K562 (cell line): ENCODE data around the gene EN2. TPM values are rescaled to one million over a fixed set of nuclear protein-coding genes. Genes with fewer than 3 reads are reported as not detected.

Source experiments
- ATAC-seq: fragments of 200-7000 bp; cut with Tn5 transposase; 3 replicates; pipeline ENCODE4 v1.9.1; 2020; ENCODE audit warnings: moderate library complexity
- BruUV-seq: library from RNA; stranded (reverse); fragments of 400-500 nt; replicated peaks from 2 replicates; lab custom pipeline; 2021; lab: Mats Ljungman, UMichigan
- CTCF ChIA-PET: fragments of 300-600 bp; formaldehyde crosslinking; extraction: SDS; loops from one replicate; lab custom pipeline; 2021; ENCODE audit warnings: low intra/inter-chr PET ratio; lab: Yijun Ruan, JAX
- POLR2A ChIA-PET: fragments of 300-600, 350-650 bp; sonication (Branson Sonifier 250); formaldehyde crosslinking; extraction: SDS; loops from one replicate; lab custom pipeline; 2021; ENCODE audit warnings: antibody characterized with exemption, inconsistent platforms; lab: Yijun Ruan, JAX
- DNase-seq, 4 experiments: peaks; one replicate each; pipeline versions ENCODE4 v3.0.0 to v3.0.0-alpha.2; 2011 to 2018; ENCODE audit warnings: low spot score in 3 of 4, mixed read lengths in 3 of 4; ENCODE audit errors: extremely low read depth in 1 of 4
- FAIRE-seq: peaks from 2 replicates; lab custom pipeline; 2011; peaks lifted over from hg19 to GRCh38; lab: Jason Lieb, UNC
- H2AFZ ChIP-seq: 2 replicates; pipeline ENCODE4 v1.6.0; 2011; ENCODE audit warnings: low read depth, low read length, control low read depth, inconsistent platforms
- H3K27ac ChIP-seq: fragments of 200-600 bp; 3 replicates; pipeline ENCODE4 v1.8.0; 2011; ENCODE audit warnings: low read depth, mild to moderate bottlenecking, control low read depth, inconsistent platforms, low read length, moderate library complexity, mixed read lengths; ENCODE audit errors: extremely low read depth
- H3K27me3 ChIP-seq, 2 experiments: fragments of 300-600 bp in 1 of 2; 2 replicates in 1 of 2; 3 replicates in 1 of 2; pipeline versions ENCODE4 v1.6.0 to v1.8.0; 2011; ENCODE audit warnings: inconsistent platforms in 2 of 2, low read length in 2 of 2, mild to moderate bottlenecking in 1 of 2, mixed read lengths in 1 of 2, moderate library complexity in 1 of 2; ENCODE audit not compliant: control insufficient read depth in 2 of 2, insufficient read depth in 2 of 2
- H3K36me3 ChIP-seq: fragments of 300-600 bp; 3 replicates; pipeline ENCODE4 v1.8.0; 2011; ENCODE audit warnings: mild to moderate bottlenecking, low read length, inconsistent platforms; ENCODE audit not compliant: control insufficient read depth, insufficient read depth
- H3K4me1 ChIP-seq, 2 experiments: fragments of 200-600 bp in 1 of 2; replicated peaks in 1 of 2; 2 replicates in 1 of 2; 3 replicates in 1 of 2; pipeline versions ENCODE4 v1.5.1 to v1.8.0; 2011; ENCODE audit warnings: inconsistent platforms in 2 of 2, low read length in 2 of 2, mild to moderate bottlenecking in 1 of 2, mixed read lengths in 1 of 2, moderate library complexity in 1 of 2; ENCODE audit not compliant: control insufficient read depth in 2 of 2, insufficient read depth in 2 of 2
- H3K4me2 ChIP-seq: 2 replicates; pipeline ENCODE4 v1.6.1; 2011; ENCODE audit warnings: low read length, control low read depth, inconsistent platforms, mixed read lengths; ENCODE audit not compliant: insufficient read depth
- H3K4me3 ChIP-seq: fragments of 200-600 bp; sonication (generic), shearing (Covaris generic); 2 replicates; pipeline ENCODE4 v1.5.1; 2016; ENCODE audit warnings: control low read depth, inconsistent platforms
- H3K79me2 ChIP-seq: fragments of 200-600 bp; 3 replicates; pipeline ENCODE4 v1.8.0; 2011; ENCODE audit warnings: low read length, inconsistent platforms; ENCODE audit not compliant: control insufficient read depth, insufficient read depth
- H3K9ac ChIP-seq, 2 experiments: 2 replicates each; pipeline versions ENCODE4 v1.6.0 to v1.6.1; 2011; ENCODE audit warnings: low read depth in 2 of 2, low read length in 2 of 2, control low read depth in 1 of 2, inconsistent platforms in 1 of 2, mild to moderate bottlenecking in 1 of 2, mixed read lengths in 1 of 2; ENCODE audit not compliant: insufficient read depth in 1 of 2
- H3K9me1 ChIP-seq: one replicate; pipeline ENCODE4 v1.6.0; 2011; ENCODE audit warnings: inconsistent platforms, mild to moderate bottlenecking, low read length, moderate library complexity; ENCODE audit not compliant: control insufficient read depth, insufficient read depth
- H3K9me3 ChIP-seq: replicated peaks from 2 replicates; pipeline ENCODE4 v1.5.1; 2011; ENCODE audit warnings: low read depth, low read length, inconsistent platforms; ENCODE audit not compliant: control insufficient read depth, insufficient read depth
- H4K20me1 ChIP-seq: replicated peaks from 2 replicates; pipeline ENCODE4 v1.6.1; 2011; ENCODE audit warnings: low read length, inconsistent platforms, mixed read lengths; ENCODE audit not compliant: control insufficient read depth, insufficient read depth
- ADNP ChIP-seq: fragments of 200-800 bp; sonication (Bioruptor generic); IDR thresholded peaks from 2 replicates; pipeline ENCODE4 v1.6.1; 2016; ENCODE audit warnings: missing genetic modification characterization, missing compliant biosample characterization
- DMBX1 ChIP-seq: fragments of 250-450 bp; sonication (Bioruptor Pico); IDR thresholded peaks from 2 replicates; pipeline ENCODE4 v1.8.0; 2022; ENCODE audit warnings: inconsistent platforms, mild to moderate bottlenecking, moderate library complexity, borderline replicate concordance
- JUN ChIP-seq, 2 experiments: sonication (generic) in 1 of 2; formaldehyde crosslinking in 1 of 2; IDR thresholded peaks; 2 replicates each; pipeline versions ENCODE4 v1.6.1 to v1.8.0; 2012 to 2022; ENCODE audit warnings: borderline replicate concordance in 2 of 2, mild to moderate bottlenecking in 2 of 2, improper control_type of control experiment in 1 of 2, low read depth in 1 of 2, low read length in 1 of 2, missing genetic modification reagents in 1 of 2
- LEF1 ChIP-seq: fragments of 450-650 bp; IDR thresholded peaks from 2 replicates; pipeline ENCODE4 v1.6.1; 2016; ENCODE audit warnings: mild to moderate bottlenecking
- RBM15 ChIP-seq: fragments of 200-400 bp; formaldehyde crosslinking; IDR thresholded peaks from 2 replicates; pipeline ENCODE4 v1.6.1; 2018; ENCODE audit warnings: mild to moderate bottlenecking, low read length, moderate library complexity; ENCODE audit not compliant: insufficient read depth
- ZNF165 ChIP-seq: fragments of 250-450 bp; sonication (Bioruptor Pico); IDR thresholded peaks from 2 replicates; pipeline ENCODE4 v1.4.0; 2020; ENCODE audit warnings: borderline replicate concordance
- WGBS: fragments of 100-300 bp; shearing (Covaris generic); methylation state at CpG from one replicate; pipeline ENCODE4 v1.1.6; 2016; ENCODE audit warnings: low coverage, mixed read lengths; ENCODE audit not compliant: insufficient coverage; ENCODE audit errors: missing lambda C conversion rate; 5-methylcytosine and 5-hydroxymethylcytosine counted together
- in situ Hi-C: fragments of 300-500 bp; cut with MboI; formaldehyde crosslinking; loops from 4 replicates; pipeline ENCODE4 v1.15.0; 2018; ENCODE audit warnings: inconsistent platforms, mixed read lengths
- intact Hi-C: fragments of 100-400 bp; cut with micrococcal nuclease; formaldehyde crosslinking; loops from 2 replicates; pipeline ENCODE4 v1.14.2; 2022
- polyA plus RNA-seq, 8 experiments: library from polyadenylated mRNA; depleted of rRNA in 4 of 8; stranded (reverse) in 5 of 8; unstranded in 3 of 8; fragments of >200 nt; fragmentation: Nextera tagmentation in 2 of 8; fragmentation: Illumina TruSeq in 1 of 8; extraction: Ambion mirVana in 2 of 8; extraction: Trizol in 1 of 8; gene quantifications; 2 replicates each; pipeline versions ENCODE4 v1.2.1 to v1.2.3, GENCODE V29; 2011 to 2014; ENCODE audit warnings: inconsistent platforms in 1 of 8, missing spikeins in 1 of 8
- total RNA-seq, 7 experiments: library from RNA; depleted of rRNA in 6 of 7; stranded (reverse); fragments of >200 nt in 6 of 7; fragmentation: Illumina TruSeq in 2 of 7; extraction: Trizol in 2 of 7; gene quantifications; 2 replicates each; pipeline versions ENCODE4 v1.2.1 to v1.2.3, GENCODE V29; 2011 to 2021; ENCODE audit warnings: low replicate concordance in 1 of 7
- TF ChIP-seq, protein P1 (sequence below): fragments of 450-650 bp; IDR thresholded peaks from 2 replicates; pipeline ENCODE4 v1.6.1; 2018; ENCODE audit warnings: mild to moderate bottlenecking, low read depth; ENCODE audit not compliant: partially characterized antibody
- TF ChIP-seq, protein P2 (sequence below): fragments of 450-650 bp; IDR thresholded peaks from 2 replicates; pipeline ENCODE4 v1.6.1; 2016; ENCODE audit warnings: mild to moderate bottlenecking, moderate library complexity

Gene EN2
- total and polyA plus RNA-seq, 9 of the 15 experiments (the other 6 are each of a cell fraction or from before 2014, with no cell fraction given), result 0.04 TPM; not detected in 7

DNA sequence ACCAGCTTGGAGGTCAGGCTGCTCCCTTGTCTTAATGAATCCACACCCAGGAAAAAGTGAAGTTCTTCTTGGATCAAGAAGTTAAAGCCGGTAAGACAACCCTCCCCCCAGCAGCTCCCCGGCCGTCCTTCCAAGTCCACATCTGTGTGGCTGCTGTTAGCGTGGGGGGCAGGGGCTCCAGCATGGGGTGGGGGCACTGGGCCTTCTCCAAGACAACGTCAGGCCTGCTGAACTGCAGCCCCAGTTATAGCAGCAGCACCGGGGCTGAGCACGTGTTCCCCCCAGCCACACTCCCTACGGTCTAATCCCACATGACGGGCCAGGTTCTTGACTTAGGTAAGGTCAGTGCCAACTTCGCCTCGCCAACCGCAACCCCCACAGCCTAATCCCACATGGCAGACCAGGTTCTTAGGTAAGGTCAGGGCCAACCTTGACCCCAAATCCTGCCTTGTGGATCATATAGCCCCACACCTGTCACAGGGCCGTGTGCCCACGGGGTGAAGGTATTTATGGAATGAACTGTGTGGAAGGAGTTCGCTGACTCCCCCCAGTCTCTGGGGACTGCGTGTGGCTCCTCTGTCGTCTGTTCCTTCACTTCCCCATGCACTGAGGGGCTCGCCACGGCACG, 30.4 kb upstream of the EN2 start:
- 2% methylated on average over 20 of the region's 20 CpGs for whole genome bisulfite sequencing
- no peak overlapping the region for H3K4me2 ChIP-seq
- no peak overlapping the region for H3K9ac ChIP-seq
- H3K79me2 ChIP-seq, result no peaks in the 10 kb centered on the region
- in situ Hi-C loops (no loop called here), intact Hi-C loops (no loop called here)
- no TSS peak for BruUV-seq
- H3K27me3 ChIP-seq, result peaks cover 78 to 96% of the 10 kb centered on the region in 2 experiments
- no peak overlapping the region for H2AFZ ChIP-seq
- H3K4me1 ChIP-seq, result peaks cover 0 to 3% of the 10 kb centered on the region in 2 experiments; a peak in 1 of 5 replicates
- peaks cover 11% of the 10 kb centered on the region; the same call in 1 of the 2 replicates for H4K20me1 ChIP-seq
- H3K36me3 ChIP-seq, result no peaks in the 10 kb centered on the region
- H3K9me3 ChIP-seq, result no peaks in the 10 kb centered on the region
- no peak overlapping the region for H3K27ac ChIP-seq
- ChIA-PET CTCF (no interaction called here), POLR2A (no interaction called here)
- H3K4me3 ChIP-seq, result no peak overlapping the region
- no peak for DNase-seq
- H3K9me1 ChIP-seq, result no peaks in the 10 kb centered on the region
- no peak for ATAC-seq
- no peak for FAIRE-seq
- TF ChIP-seq, protein P1, sequence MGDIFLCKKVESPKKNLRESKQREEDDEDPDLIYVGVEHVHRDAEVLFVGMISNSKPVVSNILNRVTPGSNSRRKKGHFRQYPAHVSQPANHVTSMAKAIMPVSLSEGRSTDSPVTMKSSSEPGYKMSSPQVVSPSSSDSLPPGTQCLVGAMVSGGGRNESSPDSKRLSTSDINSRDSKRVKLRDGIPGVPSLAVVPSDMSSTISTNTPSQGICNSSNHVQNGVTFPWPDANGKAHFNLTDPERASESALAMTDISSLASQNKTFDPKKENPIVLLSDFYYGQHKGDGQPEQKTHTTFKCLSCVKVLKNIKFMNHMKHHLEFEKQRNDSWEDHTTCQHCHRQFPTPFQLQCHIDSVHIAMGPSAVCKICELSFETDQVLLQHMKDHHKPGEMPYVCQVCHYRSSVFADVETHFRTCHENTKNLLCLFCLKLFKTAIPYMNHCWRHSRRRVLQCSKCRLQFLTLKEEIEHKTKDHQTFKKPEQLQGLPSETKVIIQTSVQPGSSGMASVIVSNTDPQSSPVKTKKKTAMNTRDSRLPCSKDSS, result no peak
- TF ChIP-seq RBM15 (no peak), JUN (IDR thresholded peaks at IDR 0.05; ENCODE audit: borderline replicate concordance, low read depth, low read length) (no peak), JUN (CRISPR knock-in tag; IDR thresholded peaks at IDR 0.05; ENCODE audit: borderline replicate concordance) (no peak), LEF1 (no peak), ZNF165 (no peak), ADNP (no peak), DMBX1 (no peak)
- TF ChIP-seq, protein P2, sequence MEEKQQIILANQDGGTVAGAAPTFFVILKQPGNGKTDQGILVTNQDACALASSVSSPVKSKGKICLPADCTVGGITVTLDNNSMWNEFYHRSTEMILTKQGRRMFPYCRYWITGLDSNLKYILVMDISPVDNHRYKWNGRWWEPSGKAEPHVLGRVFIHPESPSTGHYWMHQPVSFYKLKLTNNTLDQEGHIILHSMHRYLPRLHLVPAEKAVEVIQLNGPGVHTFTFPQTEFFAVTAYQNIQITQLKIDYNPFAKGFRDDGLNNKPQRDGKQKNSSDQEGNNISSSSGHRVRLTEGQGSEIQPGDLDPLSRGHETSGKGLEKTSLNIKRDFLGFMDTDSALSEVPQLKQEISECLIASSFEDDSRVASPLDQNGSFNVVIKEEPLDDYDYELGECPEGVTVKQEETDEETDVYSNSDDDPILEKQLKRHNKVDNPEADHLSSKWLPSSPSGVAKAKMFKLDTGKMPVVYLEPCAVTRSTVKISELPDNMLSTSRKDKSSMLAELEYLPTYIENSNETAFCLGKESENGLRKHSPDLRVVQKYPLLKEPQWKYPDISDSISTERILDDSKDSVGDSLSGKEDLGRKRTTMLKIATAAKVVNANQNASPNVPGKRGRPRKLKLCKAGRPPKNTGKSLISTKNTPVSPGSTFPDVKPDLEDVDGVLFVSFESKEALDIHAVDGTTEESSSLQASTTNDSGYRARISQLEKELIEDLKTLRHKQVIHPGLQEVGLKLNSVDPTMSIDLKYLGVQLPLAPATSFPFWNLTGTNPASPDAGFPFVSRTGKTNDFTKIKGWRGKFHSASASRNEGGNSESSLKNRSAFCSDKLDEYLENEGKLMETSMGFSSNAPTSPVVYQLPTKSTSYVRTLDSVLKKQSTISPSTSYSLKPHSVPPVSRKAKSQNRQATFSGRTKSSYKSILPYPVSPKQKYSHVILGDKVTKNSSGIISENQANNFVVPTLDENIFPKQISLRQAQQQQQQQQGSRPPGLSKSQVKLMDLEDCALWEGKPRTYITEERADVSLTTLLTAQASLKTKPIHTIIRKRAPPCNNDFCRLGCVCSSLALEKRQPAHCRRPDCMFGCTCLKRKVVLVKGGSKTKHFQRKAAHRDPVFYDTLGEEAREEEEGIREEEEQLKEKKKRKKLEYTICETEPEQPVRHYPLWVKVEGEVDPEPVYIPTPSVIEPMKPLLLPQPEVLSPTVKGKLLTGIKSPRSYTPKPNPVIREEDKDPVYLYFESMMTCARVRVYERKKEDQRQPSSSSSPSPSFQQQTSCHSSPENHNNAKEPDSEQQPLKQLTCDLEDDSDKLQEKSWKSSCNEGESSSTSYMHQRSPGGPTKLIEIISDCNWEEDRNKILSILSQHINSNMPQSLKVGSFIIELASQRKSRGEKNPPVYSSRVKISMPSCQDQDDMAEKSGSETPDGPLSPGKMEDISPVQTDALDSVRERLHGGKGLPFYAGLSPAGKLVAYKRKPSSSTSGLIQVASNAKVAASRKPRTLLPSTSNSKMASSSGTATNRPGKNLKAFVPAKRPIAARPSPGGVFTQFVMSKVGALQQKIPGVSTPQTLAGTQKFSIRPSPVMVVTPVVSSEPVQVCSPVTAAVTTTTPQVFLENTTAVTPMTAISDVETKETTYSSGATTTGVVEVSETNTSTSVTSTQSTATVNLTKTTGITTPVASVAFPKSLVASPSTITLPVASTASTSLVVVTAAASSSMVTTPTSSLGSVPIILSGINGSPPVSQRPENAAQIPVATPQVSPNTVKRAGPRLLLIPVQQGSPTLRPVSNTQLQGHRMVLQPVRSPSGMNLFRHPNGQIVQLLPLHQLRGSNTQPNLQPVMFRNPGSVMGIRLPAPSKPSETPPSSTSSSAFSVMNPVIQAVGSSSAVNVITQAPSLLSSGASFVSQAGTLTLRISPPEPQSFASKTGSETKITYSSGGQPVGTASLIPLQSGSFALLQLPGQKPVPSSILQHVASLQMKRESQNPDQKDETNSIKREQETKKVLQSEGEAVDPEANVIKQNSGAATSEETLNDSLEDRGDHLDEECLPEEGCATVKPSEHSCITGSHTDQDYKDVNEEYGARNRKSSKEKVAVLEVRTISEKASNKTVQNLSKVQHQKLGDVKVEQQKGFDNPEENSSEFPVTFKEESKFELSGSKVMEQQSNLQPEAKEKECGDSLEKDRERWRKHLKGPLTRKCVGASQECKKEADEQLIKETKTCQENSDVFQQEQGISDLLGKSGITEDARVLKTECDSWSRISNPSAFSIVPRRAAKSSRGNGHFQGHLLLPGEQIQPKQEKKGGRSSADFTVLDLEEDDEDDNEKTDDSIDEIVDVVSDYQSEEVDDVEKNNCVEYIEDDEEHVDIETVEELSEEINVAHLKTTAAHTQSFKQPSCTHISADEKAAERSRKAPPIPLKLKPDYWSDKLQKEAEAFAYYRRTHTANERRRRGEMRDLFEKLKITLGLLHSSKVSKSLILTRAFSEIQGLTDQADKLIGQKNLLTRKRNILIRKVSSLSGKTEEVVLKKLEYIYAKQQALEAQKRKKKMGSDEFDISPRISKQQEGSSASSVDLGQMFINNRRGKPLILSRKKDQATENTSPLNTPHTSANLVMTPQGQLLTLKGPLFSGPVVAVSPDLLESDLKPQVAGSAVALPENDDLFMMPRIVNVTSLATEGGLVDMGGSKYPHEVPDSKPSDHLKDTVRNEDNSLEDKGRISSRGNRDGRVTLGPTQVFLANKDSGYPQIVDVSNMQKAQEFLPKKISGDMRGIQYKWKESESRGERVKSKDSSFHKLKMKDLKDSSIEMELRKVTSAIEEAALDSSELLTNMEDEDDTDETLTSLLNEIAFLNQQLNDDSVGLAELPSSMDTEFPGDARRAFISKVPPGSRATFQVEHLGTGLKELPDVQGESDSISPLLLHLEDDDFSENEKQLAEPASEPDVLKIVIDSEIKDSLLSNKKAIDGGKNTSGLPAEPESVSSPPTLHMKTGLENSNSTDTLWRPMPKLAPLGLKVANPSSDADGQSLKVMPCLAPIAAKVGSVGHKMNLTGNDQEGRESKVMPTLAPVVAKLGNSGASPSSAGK, result no peak
